GM19328 (cell line): Measurements from ENCODE around the gene KLHDC2.
"Not testable (repeated sequence)": the region's sequence is repeated elsewhere in the genome, so short reads cannot be mapped to it uniquely, and the experiment has no call there.

ENCODE experiments used
- ATAC-seq: cut with Tn5 transposase; IDR thresholded peaks from one replicate; pipeline ENCODE4 v1.9.1; 2021; ENCODE audit warnings: mild to moderate bottlenecking, moderate library complexity; ENCODE audit not compliant: unreplicated experiment

KLHDC2 gene

DNA sequence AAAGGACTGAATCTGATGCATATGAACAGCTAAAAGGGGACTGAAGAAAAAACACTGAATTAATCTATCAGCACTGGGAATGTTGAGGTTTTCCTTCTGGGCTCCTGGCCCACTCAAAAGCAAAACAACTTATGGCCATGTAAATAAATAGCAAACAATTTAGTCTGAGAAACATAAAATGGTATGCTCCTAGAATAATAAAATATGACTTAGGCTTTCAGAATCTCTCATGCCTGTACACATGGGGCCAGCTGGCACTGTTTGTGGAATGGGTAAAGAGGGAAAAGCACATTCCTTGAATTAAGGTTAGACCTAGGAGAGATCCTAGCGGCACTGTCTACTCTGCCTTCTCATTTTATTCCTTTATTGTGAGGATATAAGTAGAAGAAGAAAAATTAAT lies 6.2 kb downstream of the KLHDC2 start:
- ATAC-seq = no peak

DNA sequence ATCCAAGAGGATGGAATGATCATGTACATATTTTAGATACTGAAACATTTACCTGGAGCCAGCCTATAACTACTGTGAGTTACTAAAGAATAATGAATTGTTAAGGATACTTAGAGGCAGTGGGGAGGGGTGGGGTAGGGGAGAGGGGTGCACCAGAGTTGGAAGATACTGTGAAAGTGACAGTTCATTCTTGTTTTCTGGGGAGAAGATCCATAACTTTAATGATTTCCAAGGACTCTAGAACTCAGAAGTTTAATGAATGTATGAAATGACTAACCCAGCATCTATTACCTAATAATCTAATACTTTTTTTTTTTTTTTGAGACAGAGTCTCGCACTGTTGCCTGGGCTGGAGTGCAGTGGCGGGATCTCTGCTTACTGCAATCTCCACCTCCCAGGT lies 10.5 kb downstream of the KLHDC2 start:
- no peak for ATAC-seq

DNA sequence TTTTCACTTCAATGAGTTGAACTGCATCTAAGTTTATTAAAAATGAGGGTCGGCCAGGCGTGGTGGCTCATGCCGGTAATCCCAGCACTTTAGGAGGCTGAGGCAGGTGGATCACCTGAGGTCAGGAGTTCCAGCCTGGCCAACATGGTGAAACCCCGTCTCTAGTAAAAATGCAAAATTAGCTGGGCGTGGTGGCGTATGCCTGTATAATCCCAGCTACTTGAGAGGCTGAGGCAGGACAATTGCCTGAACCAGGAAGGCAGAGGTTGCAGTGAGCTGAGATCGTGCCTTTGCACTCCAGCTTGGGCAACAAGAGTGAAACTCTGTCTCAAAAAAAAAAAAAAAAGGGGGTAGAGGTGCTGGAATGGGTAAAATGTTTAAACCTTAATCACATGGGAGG lies 13.1 kb downstream of the KLHDC2 start:
- not testable (repeated sequence) for ATAC-seq

DNA sequence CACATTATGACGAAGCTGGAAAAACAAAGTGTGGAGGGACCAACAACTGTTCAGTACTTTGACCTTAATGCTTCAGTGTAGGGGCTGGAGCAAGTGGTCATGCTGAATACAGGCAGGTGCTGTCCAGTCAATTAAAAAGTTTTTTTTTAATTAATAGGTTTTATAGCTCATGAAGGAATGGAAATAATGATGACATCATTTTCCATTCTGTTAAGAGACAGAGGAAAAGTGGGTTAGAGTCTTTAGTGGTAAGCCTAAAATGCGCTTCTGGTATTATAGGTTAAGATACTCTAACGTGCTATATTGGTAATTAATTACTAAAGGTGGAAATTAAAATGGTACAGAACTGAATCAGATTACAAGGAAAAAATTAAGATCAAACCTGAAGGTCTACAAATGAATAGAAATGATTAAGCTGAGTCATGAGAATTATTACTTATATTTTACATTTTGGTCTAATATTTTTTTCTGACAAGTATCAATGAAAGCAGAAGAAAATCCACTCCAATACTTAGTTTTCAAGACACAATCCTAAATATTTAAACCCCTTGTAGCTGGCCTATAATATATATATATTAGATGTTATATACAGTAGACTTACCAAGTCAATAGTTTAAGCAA lies 15.6 kb downstream of the KLHDC2 start:
- no peak for ATAC-seq

DNA sequence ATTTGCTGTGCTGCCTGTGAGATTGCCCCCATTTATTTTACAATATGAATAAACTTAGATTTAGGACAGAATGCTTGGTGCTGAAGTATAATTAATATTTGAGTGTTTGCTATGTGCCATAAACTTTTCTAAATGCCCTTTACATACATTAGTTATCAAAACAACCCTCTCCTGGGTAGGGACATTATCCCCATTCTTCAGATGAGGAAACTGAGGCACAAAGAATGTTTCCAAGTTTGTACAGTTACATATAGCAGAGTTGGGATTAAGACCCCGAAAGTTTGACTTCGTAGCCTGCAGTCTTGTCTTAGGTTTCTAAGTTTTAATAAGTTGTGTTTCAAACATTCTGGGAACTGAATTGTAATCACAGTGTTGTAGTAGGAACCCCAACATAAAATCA lies 18.4 kb downstream of the KLHDC2 start:
- ATAC-seq = no peak

DNA sequence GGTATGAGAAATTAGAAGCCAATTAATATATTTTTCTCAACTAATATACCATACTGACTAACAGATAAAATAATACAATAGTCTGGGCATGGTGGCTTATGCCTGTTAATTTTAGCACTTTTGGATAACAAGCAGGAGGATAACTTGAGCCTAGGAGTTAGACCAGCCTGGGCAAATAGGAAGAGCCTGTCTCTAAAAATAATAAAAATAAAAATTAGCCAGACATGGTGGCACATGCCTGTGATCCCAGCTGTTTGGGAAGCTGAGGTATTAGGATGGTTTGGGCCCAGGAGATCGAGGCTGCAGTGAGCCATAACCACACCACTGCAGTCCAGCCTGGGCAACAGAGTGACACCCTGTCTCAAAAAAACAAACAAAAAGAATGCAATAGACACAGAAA lies 24.7 kb downstream of the KLHDC2 start:
- no peak for ATAC-seq

DNA sequence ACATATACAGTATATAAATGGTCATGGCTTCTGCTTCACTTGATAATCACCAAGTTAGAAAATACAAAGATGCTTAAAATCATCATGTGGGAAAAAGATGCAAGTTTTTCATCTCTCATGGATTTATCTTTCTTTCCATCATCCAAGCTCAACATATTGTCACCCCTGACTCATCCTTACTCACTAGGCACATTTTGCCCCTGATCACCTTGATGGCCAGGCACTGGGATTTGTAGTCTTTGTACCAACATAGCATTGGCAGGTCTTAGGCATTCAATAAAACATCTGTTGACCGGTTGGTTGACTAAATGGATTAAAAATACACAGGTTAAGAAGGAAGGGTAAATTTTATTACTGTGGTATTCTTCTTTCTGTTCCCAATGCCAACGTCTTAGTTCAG lies 28.1 kb downstream of the KLHDC2 start:
- no peak for ATAC-seq

DNA sequence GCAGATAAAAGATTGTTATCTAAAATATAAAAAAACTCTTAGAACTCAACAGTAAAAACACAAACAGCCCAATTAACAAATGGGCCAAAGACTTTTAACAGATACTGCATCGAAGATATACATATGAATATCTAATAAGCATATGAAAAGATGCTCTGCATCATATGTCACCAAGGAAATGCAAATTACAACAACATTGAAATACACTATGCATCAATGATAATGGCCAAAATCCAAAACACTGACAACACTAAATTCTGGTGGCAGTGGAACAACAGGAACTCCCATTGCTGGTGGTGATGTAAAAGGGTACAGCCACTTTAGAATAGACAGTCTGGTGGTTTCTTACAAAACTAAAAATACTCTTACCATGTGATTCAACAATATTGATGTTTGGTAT lies 40.8 kb downstream of the KLHDC2 start:
- no peak for ATAC-seq

DNA sequence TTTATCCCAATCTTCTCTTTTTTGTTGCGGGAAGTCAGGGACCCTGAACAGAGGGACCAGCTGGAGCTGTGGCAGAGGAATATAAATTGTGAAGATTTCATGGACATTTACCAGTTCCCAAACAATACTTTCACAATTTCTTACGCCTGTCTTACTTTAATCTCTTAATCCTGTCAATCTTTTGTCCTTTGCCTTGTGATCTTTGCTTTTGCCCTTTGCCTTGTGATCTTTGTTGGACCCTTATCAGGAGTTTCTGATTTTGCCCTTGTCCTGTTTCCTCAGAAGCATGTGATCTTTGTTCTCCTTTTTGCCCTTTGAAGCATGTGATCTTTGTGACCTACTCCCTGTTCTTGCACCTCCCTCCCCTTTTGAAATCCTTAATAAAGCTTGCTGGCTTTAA lies 48.2 kb downstream of the KLHDC2 start:
- ATAC-seq = not testable (repeated sequence)

DNA sequence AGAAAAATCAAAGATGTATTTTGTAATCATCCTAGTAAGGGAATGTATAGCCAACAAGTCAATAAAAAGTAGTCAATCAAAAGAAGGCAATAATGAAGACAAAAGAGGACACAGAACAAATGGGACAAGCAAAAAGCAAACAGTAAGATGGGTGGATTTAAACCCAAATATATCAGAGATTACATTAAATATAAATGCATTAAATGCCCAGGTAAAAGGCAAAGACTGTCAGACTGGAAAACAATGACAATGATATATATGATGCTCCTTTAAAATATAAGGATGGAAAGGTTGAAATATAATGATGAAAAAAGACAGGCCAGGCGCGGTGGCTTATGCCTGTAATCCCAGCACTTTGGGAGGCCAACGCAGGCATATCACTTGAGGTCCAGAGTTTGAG lies 48.9 kb downstream of the KLHDC2 start:
- no peak for ATAC-seq

DNA sequence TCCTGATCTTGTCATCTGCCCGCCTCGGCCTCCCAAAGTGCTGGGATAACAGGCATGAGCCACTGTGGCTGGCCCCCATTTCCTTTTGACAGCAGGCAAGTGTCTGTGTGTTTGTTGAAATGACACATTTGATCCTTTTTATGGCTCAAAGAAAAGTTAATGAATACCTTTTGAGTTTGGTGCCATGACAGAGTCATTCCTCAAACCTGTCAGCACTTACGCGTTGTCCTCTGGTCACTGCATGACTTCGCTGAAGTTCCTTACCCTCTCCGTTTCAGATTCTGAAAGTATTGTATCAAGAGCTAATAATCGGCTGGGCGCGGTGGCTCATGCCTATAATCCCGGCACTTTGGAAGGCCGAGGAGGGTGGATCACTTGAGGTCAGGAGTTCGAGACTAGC lies 52.2 kb downstream of the KLHDC2 start:
- no peak for ATAC-seq

DNA sequence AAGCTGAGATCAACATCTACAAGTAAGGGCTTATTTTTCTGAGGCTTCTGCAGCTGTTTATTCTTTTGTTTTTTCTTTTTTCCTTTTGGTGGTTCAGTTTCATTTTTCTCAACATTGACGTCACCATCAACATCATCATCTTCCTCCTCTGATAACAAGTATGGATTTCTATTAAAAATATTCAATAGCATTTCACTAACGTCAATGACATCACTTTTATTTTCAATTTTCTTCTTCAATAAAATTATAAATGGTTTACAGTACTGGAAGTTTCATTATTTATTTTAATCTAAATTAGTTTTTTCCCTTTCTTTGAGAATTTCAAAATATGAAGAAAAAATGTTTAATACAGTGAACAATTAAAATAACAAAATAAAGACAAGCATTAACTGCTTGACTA lies 60.7 kb downstream of the KLHDC2 start:
- no peak for ATAC-seq
